CD4-positive, alpha-beta memory T cell (primary cell): ENCODE measurements around the gene UNG. TPM values are rescaled to one million over a fixed set of nuclear protein-coding genes. Genes with fewer than 3 reads are reported as not detected.

ENCODE experiments used
- CTCF ChIA-PET: fragments of 350-600 bp; sonication (Branson Sonifier 250); formaldehyde crosslinking; loops from one replicate; lab custom pipeline; 2021; ENCODE audit warnings: inconsistent platforms; ENCODE audit not compliant: partially characterized antibody; lab: Charles Lee
- POLR2A ChIA-PET: fragments of 350-600 bp; sonication (Branson Sonifier 250); formaldehyde crosslinking; loops from one replicate; lab custom pipeline; 2021; ENCODE audit not compliant: partially characterized antibody; lab: Charles Lee
- DNase-seq, 5 donors: peaks; one replicate each; pipeline versions ENCODE4 v3.0.0 to v3.0.0-alpha.2; 2020 to 2022; ENCODE audit warnings: mixed read lengths in 1 of 5
- H3K27ac ChIP-seq: one replicate; pipeline ENCODE4 v1.7.0; 2013; ENCODE audit warnings: low read depth, low read length
- H3K27me3 ChIP-seq: 2 replicates; pipeline ENCODE4 v1.7.0; 2013; ENCODE audit warnings: mild to moderate bottlenecking, low read length, moderate library complexity; ENCODE audit not compliant: insufficient read depth
- H3K36me3 ChIP-seq: 2 replicates; pipeline ENCODE4 v1.7.0; 2013; ENCODE audit warnings: mild to moderate bottlenecking, low read length, moderate library complexity; ENCODE audit not compliant: insufficient read depth
- H3K4me1 ChIP-seq: 2 replicates; pipeline ENCODE4 v1.7.0; 2013; ENCODE audit warnings: mild to moderate bottlenecking, low read length, moderate library complexity; ENCODE audit not compliant: insufficient read depth
- H3K4me3 ChIP-seq, 2 donors: one replicate each; pipeline ENCODE4 v1.7.0; 2013; ENCODE audit warnings: low read length in 2 of 2, mild to moderate bottlenecking in 1 of 2
- H3K9me3 ChIP-seq, 2 donors: one replicate each; pipeline ENCODE4 v1.7.0; 2013; ENCODE audit warnings: low read length in 2 of 2, control low read depth in 1 of 2; ENCODE audit not compliant: control insufficient read depth in 1 of 2
- H3K27ac Mint-ChIP-seq, 7 donors: one replicate each; pipeline ENCODE4 v1.8.0; 2020 to 2021; ENCODE audit warnings: mixed read lengths in 7 of 7, mild to moderate bottlenecking in 6 of 7, inconsistent platforms in 3 of 7, moderate library complexity in 3 of 7
- H3K27me3 Mint-ChIP-seq, 2 donors: one replicate each; pipeline ENCODE4 v1.8.0; 2020 to 2021; ENCODE audit warnings: mixed read lengths in 2 of 2
- H3K36me3 Mint-ChIP-seq, 2 donors: one replicate each; pipeline ENCODE4 v1.8.0; 2020 to 2021; ENCODE audit warnings: mixed read lengths in 2 of 2, inconsistent platforms in 1 of 2, mild to moderate bottlenecking in 1 of 2
- H3K4me1 Mint-ChIP-seq, 4 donors: one replicate each; pipeline ENCODE4 v1.8.0; 2020 to 2021; ENCODE audit warnings: mixed read lengths in 4 of 4, mild to moderate bottlenecking in 1 of 4
- H3K4me3 Mint-ChIP-seq, 8 donors: one replicate each; pipeline ENCODE4 v1.8.0; 2020 to 2021; ENCODE audit warnings: mixed read lengths in 8 of 8, mild to moderate bottlenecking in 7 of 8, moderate library complexity in 6 of 8, inconsistent platforms in 3 of 8
- H3K9me3 Mint-ChIP-seq, 8 donors: one replicate each; pipeline ENCODE4 v1.8.0; 2020 to 2021; ENCODE audit warnings: mixed read lengths in 8 of 8, mild to moderate bottlenecking in 5 of 8, inconsistent platforms in 3 of 8, moderate library complexity in 1 of 8
- intact Hi-C: fragments of 100-400 bp; cut with micrococcal nuclease; formaldehyde crosslinking; loops from one replicate; pipeline ENCODE4 v1.15.1; 2023
- polyA plus RNA-seq, 2 donors: library from polyadenylated mRNA; unstranded; fragments of 300-500 nt; fragmentation: Illumina TruSeq; gene quantifications; one replicate each; pipeline ENCODE4 v1.2.3, GENCODE V29; 2021
- total RNA-seq, 2 experiments: library from RNA; stranded (reverse); gene quantifications; one replicate each; pipeline ENCODE4 v1.2.3, GENCODE V29; 2021

UNG gene
- total and polyA plus RNA-seq, 4 experiments from 2014 or later = 18.5 to 47.1 (median 31.3) TPM

DNA sequence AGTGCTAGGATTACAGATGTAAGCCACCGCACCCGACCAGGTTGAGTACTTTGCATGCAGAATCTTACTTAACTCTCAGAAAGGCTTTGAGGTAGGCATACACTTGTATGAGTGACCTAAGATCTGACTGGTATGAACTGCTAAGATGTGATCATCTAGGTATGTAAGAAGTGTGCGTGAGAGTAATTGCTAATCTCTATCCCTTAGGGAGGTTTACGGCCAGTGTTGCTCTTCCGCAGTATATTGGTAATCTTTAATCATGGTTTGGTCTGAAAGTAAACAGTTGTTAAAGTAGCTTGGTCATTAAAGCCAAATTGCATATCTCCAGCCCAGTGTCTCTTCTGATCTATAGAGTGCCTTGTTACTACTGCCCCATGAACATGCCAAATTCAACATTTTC, 7.8 kb downstream of the UNG start:
- H3K36me3 Mint-ChIP-seq = peaks cover 34 to 68% of the 10 kb centered on the region in 2 donors
- no peaks in the 10 kb centered on the region for H3K27me3 Mint-ChIP-seq
- intact Hi-C loops = no loop called here
- Histone ChIP-seq H3K27me3 (no peaks in the 10 kb centered on the region), H3K4me1 (peaks cover 7% of the 10 kb centered on the region), H3K27ac (no peak overlapping the region), H3K36me3 (peaks cover 41% of the 10 kb centered on the region), H3K4me3 (no peak overlapping the region), H3K9me3 (no peaks in the 10 kb centered on the region)
- no peaks in the 10 kb centered on the region for H3K9me3 Mint-ChIP-seq
- no peak for DNase-seq
- CTCF ChIA-PET = no interaction called here
- H3K27ac Mint-ChIP-seq = peak overlapping the region in 3 of 7 donors; percentile 7 to 44 (median 25)
- POLR2A ChIA-PET = no interaction called here
- peaks cover 5 to 12% (median 7%) of the 10 kb centered on the region in 4 donors for H3K4me1 Mint-ChIP-seq
- H3K4me3 Mint-ChIP-seq = no peak overlapping the region

DNA sequence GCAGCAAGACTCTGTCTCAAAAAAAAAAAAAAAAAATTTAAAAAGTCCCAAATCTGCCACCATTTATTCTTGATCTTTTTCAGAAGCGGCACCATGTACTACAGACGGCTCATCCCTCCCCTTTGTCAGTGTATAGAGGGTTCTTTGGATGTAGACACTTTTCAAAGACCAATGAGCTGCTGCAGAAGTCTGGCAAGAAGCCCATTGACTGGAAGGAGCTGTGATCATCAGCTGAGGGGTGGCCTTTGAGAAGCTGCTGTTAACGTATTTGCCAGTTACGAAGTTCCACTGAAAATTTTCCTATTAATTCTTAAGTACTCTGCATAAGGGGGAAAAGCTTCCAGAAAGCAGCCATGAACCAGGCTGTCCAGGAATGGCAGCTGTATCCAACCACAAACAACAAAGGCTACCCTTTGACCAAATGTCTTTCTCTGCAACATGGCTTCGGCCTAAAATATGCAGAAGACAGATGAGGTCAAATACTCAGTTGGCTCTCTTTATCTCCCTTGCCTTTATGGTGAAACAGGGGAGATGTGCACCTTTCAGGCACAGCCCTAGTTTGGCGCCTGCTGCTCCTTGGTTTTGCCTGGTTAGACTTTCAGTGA, 12.5 kb downstream of the UNG start:
- CTCF ChIA-PET = interaction anchor here (1.2 kb wide), 1 partner anchor 55 kb away, joined by 3 read pairs; no protein-coding TSS in a partner anchor
- DNase-seq = no peak
- peaks cover 10 to 25% (median 14%) of the 10 kb centered on the region in 4 donors for H3K4me1 Mint-ChIP-seq
- H3K27ac Mint-ChIP-seq = peak overlapping the region; percentile 56 to 91 (median 85)
- Histone ChIP-seq H3K27ac (no peak overlapping the region), H3K27me3 (no peaks in the 10 kb centered on the region), H3K4me3 (no peak overlapping the region), H3K9me3 (no peaks in the 10 kb centered on the region), H3K4me1 (peaks cover 7% of the 10 kb centered on the region), H3K36me3 (peaks cover 17% of the 10 kb centered on the region)
- POLR2A ChIA-PET = interaction anchor here (1.5 kb wide), 1 partner anchor 56 kb away, joined by 3 read pairs; no protein-coding TSS in a partner anchor
- H3K9me3 Mint-ChIP-seq = no peaks in the 10 kb centered on the region
- intact Hi-C loops = loop anchor here (2.0 kb wide), 1 partner anchor 45 kb away; no protein-coding TSS in a partner anchor
- H3K36me3 Mint-ChIP-seq = peaks cover 23 to 44% of the 10 kb centered on the region in 2 donors
- peak overlapping the region in 6 of 8 donors; percentile 10 to 87 (median 70) for H3K4me3 Mint-ChIP-seq
- H3K27me3 Mint-ChIP-seq = no peaks in the 10 kb centered on the region

DNA sequence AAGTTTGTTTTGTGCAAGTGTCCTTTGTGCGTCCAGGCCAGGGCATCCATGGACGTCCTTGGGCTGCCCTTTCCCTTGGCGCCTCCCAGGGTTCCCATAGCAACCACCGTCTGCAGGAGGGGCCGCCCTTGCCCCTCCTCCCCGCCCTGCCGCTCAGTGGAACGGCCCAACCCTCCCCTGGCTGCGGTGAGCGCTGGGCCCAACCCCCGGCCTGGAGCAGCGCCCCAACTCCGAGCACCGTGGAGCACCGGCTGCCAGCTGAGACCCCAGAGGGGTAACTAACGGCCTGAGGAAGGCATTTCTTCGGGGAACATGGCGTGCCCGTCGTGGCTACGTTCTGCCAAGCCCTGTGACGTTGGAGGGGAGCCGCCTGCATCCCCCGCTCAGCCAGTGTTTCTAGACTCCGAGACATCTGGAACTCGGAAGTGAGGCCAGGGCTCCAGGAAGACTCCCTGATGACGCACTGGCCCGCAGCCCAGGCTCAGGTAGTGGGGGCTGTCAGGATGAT, 13.6 kb downstream of the UNG start:
- Histone ChIP-seq H3K4me1 (peaks cover 7% of the 10 kb centered on the region), H3K4me3 (peak overlapping the region; percentile 9 to 53), H3K9me3 (no peaks in the 10 kb centered on the region), H3K27ac (peak overlapping the region; percentile 68), H3K27me3 (no peaks in the 10 kb centered on the region), H3K36me3 (peaks cover 6% of the 10 kb centered on the region)
- Mint-ChIP-seq H3K4me1 (peaks cover 9 to 37% (median 20%) of the 10 kb centered on the region in 4 donors), H3K4me3 (peak overlapping the region; percentile 73 to 88 (median 82)), H3K27me3 (no peaks in the 10 kb centered on the region), H3K9me3 (no peaks in the 10 kb centered on the region), H3K27ac (peak overlapping the region in 6 of 7 donors; percentile 73 to 91 (median 84)), H3K36me3 (peaks cover 14 to 33% of the 10 kb centered on the region in 2 donors)
- ChIA-PET CTCF (interaction anchor here (0.9 to 3.7 kb wide), 17 partner anchors 8 to 287 kb away, joined by 3 to 33 read pairs (median 4); partner anchors contain the start of gene ALKBH2), POLR2A (interaction anchor here (0.8 to 1.5 kb wide), 2 partner anchors 17 to 57 kb away, joined by 3 read pairs; no protein-coding TSS in a partner anchor)
- intact Hi-C loops = loop anchor here (1.0 to 2.0 kb wide), 2 partner anchors 13 to 44 kb away; no protein-coding TSS in a partner anchor
- DNase-seq = peak; percentile 25 to 74 (median 45)

DNA sequence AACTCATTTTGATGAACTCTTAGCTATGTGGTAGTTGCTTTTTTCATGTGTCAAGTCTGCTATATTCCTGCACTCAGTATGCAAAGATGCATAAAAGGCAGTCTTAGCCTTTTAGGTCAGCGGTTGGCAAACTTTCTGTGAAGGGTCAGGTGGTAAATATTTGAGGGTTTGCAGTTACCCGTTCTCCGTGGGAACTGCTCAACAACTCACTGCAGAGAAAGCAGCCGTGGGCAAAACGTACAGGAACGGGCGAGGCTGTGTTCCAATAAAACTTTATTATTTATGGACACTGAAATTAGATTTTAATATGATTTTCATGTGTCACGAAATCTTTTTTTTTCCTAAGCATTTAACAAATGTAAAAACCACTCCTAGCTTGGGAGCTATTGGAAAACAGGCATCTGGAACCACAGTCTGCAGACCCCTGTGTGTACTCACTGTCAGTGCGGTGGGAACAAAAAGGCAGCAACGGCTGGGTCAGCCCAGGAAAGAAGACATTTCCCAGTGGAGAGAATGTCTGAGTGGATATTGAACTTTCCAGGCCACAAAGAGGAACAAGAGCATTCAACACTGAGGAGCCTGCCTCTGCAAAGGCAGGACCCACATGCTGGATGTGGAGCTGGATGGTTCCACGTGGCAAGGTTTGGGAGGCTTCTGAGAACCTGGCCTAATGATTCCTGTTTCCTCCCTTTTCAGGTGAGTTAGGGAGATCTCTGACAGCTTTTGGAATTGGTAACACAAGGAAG, 15.5 kb downstream of the UNG start:
- peak overlapping the region in 1 of 7 donors; percentile 49 for H3K27ac Mint-ChIP-seq
- Histone ChIP-seq H3K27ac (no peak overlapping the region), H3K4me3 (no peak overlapping the region), H3K4me1 (peaks cover 7% of the 10 kb centered on the region), H3K9me3 (no peaks in the 10 kb centered on the region), H3K36me3 (peaks cover 5% of the 10 kb centered on the region), H3K27me3 (no peaks in the 10 kb centered on the region)
- peaks cover 10 to 20% of the 10 kb centered on the region in 2 donors for H3K36me3 Mint-ChIP-seq
- ChIA-PET POLR2A (interaction anchor here (1.3 kb wide), 1 partner anchor 8 kb away, joined by 3 read pairs; no protein-coding TSS in a partner anchor), CTCF (interaction anchor here (0.6 to 3.7 kb wide), 22 partner anchors 7 to 1095 kb away, joined by 3 to 33 read pairs (median 6); partner anchors contain the start of gene ALKBH2)
- H3K4me1 Mint-ChIP-seq = peaks cover 9 to 37% (median 20%) of the 10 kb centered on the region in 4 donors
- peak overlapping the region in 1 of 8 donors; percentile 62 for H3K4me3 Mint-ChIP-seq
- no peaks in the 10 kb centered on the region for H3K27me3 Mint-ChIP-seq
- H3K9me3 Mint-ChIP-seq = no peaks in the 10 kb centered on the region
- intact Hi-C loops = loop anchor here (2.0 kb wide), 1 partner anchor 272 kb away; no protein-coding TSS in a partner anchor
- DNase-seq = no peak

DNA sequence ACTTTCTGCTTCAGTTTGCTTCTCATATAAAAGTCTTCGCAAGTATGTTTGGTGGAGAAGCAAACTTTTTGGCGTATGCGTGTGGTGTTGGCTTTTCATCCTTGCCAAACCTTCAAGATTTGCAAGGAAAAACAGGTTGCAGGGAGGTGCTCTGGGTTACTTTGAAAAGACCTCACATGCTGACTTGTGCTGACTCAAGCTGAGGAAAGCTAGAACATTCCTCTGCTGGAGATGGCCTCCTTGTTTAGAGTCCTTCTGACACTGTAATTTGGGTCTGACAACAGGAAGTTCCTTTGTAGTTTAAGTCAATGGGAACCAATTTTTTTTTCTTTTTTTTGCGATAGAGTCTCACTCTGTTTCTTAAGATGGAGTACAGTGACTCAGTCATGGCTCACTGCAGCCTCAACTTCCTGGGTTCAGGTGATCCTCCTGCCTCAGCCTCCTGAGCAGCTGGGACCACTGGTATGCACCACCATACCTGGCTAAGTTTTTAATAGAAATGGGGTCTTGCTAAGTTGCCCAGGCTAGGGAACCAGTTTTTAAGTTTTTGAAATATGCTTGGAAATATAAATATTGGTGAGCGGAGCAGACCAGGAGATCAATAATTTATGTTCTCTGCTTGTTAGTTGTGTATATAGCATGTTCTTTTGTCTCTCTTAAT, 16.4 kb downstream of the UNG start:
- ChIA-PET CTCF (interaction anchor here (1.2 to 3.7 kb wide), 5 partner anchors 9 to 267 kb away, joined by 3 to 33 read pairs (median 9); no protein-coding TSS in a partner anchor), POLR2A (no interaction called here)
- intact Hi-C loops = loop anchor here (2.0 kb wide), 1 partner anchor 271 kb away; no protein-coding TSS in a partner anchor
- H3K4me3 ChIP-seq = no peak overlapping the region
- DNase-seq = no peak
- H3K9me3 Mint-ChIP-seq = no peaks in the 10 kb centered on the region
- H3K27ac ChIP-seq = no peak overlapping the region
- H3K4me3 Mint-ChIP-seq = peak overlapping the region in 3 of 8 donors; percentile 1 to 38 (median 15)
- H3K36me3 Mint-ChIP-seq = peaks cover 8 to 15% of the 10 kb centered on the region in 2 donors
- H3K27me3 Mint-ChIP-seq = no peaks in the 10 kb centered on the region
- no peaks in the 10 kb centered on the region for H3K27me3 ChIP-seq
- H3K36me3 ChIP-seq = peaks cover 5% of the 10 kb centered on the region
- no peaks in the 10 kb centered on the region for H3K9me3 ChIP-seq
- H3K27ac Mint-ChIP-seq = peak overlapping the region in 1 of 7 donors; percentile 3
- peaks cover 7% of the 10 kb centered on the region for H3K4me1 ChIP-seq
- peaks cover 9 to 37% (median 20%) of the 10 kb centered on the region in 4 donors for H3K4me1 Mint-ChIP-seq

DNA sequence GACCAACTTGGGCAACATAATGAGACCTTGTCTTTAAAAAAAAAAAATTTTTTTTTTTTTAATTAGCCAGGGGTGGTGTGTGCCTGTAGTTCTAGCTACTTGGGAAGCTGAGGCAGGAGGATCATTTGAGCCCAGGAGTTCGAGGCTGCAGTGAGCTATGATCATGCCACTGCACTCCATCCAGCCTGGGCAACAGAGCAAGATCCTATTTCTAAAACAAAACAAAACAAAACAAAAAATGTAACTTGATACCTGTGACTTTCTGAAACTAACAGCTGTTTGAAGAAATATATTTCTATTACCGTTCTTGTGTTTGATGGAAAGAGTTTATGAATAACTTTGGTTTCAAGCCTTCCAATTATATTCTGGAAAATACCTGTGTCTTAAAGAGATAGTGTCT, 17.2 kb downstream of the UNG start:
- Mint-ChIP-seq H3K4me1 (peaks cover 9 to 37% (median 20%) of the 10 kb centered on the region in 4 donors), H3K27me3 (no peaks in the 10 kb centered on the region), H3K27ac (peak overlapping the region in 1 of 7 donors; percentile 24), H3K4me3 (peak overlapping the region in 1 of 8 donors; percentile 23), H3K9me3 (no peaks in the 10 kb centered on the region), H3K36me3 (peaks cover 4 to 10% of the 10 kb centered on the region in 2 donors)
- ChIA-PET POLR2A (no interaction called here), CTCF (interaction anchor here (0.6 to 3.7 kb wide), 5 partner anchors 8 to 279 kb away, joined by 3 to 15 read pairs (median 3); no protein-coding TSS in a partner anchor)
- Histone ChIP-seq H3K4me1 (peaks cover 7% of the 10 kb centered on the region), H3K4me3 (no peak overlapping the region), H3K27me3 (no peaks in the 10 kb centered on the region), H3K9me3 (no peaks in the 10 kb centered on the region), H3K36me3 (peaks cover 5% of the 10 kb centered on the region), H3K27ac (no peak overlapping the region)
- intact Hi-C loops = no loop called here
- no peak for DNase-seq
